Stimulated activated CD8-positive, alpha-beta memory T cell treated with anti-CD3 and anti-CD28 coated beads, Interleukin-12 subunit alpha, Interleukin-12 subunit beta, amount 100 ng/mL, for 4 hours (primary cell): ENCODE measurements around the gene XRN2.
A peak's percentile ranks its signal among the peaks of the same experiment; 100 is the strongest.

Source experiments
- DNase-seq: peaks from one replicate; pipeline ENCODE4 v3.0.0-alpha.2; 2020; ENCODE audit warnings: low read depth

XRN2 gene, protein sequence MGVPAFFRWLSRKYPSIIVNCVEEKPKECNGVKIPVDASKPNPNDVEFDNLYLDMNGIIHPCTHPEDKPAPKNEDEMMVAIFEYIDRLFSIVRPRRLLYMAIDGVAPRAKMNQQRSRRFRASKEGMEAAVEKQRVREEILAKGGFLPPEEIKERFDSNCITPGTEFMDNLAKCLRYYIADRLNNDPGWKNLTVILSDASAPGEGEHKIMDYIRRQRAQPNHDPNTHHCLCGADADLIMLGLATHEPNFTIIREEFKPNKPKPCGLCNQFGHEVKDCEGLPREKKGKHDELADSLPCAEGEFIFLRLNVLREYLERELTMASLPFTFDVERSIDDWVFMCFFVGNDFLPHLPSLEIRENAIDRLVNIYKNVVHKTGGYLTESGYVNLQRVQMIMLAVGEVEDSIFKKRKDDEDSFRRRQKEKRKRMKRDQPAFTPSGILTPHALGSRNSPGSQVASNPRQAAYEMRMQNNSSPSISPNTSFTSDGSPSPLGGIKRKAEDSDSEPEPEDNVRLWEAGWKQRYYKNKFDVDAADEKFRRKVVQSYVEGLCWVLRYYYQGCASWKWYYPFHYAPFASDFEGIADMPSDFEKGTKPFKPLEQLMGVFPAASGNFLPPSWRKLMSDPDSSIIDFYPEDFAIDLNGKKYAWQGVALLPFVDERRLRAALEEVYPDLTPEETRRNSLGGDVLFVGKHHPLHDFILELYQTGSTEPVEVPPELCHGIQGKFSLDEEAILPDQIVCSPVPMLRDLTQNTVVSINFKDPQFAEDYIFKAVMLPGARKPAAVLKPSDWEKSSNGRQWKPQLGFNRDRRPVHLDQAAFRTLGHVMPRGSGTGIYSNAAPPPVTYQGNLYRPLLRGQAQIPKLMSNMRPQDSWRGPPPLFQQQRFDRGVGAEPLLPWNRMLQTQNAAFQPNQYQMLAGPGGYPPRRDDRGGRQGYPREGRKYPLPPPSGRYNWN

GRCh38 chr20:21303061-21303871, at the start of gene XRN2:
XRN2 (plus strand) TSS chr20:21303331; CDS start chr20:21303399, 68 bp downstream.
- peak; percentile 94 for DNase-seq

DNA sequence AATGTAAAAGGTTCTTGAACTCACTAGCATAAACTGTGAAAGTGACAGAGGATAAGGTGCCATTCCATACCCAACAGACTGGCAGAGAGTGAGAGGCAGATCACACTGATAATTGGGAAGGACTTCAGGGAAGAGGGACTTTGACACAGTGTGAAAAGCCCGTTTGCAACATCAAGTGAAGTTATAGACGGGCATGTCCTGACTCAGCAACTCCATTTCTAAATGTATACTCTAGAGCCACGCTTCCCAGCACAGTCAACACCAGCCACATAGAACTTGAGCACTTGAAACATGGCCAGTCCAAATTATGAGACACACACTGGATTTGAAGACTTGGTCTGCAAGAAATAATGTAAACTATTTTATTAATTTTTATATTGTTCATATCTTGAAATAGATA, 45.9 kb upstream of the XRN2 start:
- DNase-seq: no peak

DNA sequence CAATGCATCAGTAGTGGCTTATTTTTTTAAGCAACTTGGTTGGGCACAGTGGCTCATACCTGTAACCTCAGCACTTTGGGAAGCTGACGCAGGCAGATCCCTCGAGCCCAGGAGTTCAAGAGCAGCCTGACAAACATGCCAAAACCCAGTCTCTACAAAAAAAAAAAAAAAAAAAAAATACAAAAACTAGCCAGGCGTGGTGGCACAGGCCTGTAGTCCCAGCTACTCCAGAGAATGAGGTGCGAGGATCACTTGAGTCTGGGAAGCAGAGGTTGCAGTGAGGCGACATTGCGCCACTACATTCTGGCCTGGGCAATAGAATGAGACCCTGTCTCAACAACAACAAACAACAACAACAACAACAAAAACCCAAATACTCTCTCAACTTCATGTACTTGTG, 44.7 kb upstream of the XRN2 start:
- no peak for DNase-seq

- DNase-seq: no peak
Observed at GRCh38 chr20:21259346-21259745, 43.8 kb upstream of the XRN2 start.

DNA sequence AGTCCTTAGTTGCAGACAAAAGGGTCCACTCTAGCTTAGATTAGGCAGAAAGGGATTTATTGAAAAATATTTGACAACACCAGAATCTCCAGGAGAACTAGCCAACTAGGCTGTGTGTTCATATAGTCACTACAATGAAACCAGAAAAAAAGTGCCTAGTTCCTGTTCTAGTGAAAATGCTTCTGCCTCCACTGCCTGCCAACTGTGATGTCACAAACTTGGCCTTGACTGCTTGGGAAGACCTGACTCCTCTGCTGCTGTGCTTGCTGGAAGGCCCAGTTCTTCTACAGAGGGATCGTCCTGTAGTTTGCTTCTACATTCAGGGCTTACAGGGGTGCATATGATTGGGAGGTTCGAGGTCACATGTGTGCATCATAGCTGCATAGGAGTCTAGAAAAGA, 40.3 kb upstream of the XRN2 start:
- DNase-seq: no peak

DNA sequence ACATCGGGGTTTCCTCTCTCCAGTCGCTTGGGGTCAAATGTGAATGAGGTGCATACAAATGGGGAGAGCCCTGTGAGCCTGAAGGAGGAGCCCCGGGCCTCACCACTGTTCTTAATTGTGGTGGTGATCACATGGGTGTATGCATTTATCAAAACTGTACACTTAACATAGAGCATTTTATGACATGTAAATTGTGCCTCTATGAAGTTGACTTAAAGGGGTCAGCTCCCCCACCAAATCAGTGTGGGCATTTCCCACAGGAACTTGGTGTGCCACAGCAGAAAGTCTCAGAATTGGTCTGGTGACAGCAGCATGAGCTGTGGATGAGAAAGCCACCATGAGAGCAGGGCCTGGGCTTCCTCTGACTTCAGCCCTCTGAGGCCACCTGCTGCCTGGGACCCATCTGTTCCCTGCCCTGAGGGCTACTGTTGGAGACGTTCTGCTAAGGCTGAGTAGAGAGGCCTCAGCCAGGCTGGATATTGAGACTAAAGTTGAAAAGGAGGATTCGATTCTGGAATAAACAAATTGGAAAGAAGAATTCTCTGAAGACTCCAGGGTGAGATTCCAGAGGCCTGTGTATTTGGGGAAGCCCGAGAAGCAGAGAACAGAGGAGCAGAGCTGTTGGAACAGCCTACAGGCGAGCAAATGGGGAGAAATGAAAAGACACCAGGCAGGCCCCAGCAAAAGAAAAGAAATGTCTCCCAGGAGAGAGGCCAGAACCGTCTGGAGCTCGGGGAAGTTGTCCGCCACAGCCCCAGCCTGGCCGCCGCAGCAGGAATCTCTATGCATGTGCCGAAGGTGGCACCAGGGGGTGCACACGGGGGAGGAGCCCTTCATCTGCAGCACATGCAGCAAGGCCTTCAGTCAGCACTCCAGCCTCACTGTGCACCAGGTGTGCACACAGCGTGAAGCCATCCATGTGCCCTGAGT, 37.6 kb upstream of the XRN2 start:
- DNase-seq: no peak

DNA sequence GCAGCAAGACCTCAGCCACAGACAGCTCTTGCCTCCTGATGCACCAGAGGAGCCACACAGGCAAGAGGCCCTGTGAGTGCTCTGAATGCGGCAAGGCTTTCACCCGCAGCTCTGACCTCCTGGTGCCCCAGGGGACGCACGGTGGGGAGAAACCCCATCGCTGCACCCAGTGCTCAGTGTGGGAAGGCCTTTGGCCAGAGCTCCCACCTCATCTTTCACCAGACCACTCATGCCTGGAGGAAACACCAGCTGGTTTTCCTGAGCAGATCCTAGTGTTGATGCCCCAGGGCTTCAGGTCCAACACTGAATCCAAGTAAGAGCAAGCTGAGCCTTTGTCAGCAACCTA, 37.0 kb upstream of the XRN2 start:
- no peak for DNase-seq

- no peak for DNase-seq
Observed at GRCh38 chr20:21269772-21270171, 33.4 kb upstream of the XRN2 start.

DNA sequence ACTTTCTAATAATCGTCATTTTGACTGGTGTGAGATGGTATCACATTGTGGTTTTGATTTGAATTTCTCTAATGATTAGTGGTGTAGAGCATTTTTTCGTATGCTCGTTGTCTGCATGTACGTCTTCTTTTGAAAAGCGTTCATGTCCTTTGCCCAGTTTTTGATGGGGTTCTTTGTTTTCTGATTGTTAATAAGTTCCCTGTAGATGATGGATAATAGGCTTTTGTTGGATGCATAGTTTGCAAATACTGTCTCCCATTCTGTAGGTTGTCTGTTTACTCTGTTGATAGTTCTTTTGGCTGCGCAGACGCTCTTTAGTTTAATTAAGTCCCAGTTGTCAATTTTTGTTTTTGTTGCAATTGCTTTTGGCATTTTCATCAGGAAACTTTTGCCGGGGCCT, 32.3 kb upstream of the XRN2 start:
- no peak for DNase-seq

GRCh38 chr20:21272279-21272678, 30.9 kb upstream of the XRN2 start:
- DNase-seq: no peak

DNA sequence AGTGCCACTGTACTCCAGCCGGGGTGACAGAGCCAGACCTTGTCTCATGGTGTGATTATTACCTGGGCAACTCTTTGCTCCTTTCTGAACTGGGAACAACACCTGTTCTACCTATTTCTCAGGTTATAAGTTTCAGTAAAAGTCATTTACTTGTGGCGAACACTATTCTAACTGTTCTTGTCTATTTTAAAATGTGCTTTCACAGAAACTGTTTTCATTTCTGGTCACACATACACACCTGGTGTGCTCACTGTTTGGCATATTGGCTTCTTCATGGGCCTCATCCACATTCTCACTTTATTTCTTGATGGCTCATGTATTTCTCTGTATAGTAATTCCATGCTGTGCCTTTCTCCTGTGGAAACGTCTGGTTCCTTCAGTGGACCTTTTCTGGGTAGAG, 30.5 kb upstream of the XRN2 start:
- no peak for DNase-seq

GRCh38 chr20:21273755-21274386, 29.3 kb upstream of the XRN2 start:
- no peak for DNase-seq

DNA sequence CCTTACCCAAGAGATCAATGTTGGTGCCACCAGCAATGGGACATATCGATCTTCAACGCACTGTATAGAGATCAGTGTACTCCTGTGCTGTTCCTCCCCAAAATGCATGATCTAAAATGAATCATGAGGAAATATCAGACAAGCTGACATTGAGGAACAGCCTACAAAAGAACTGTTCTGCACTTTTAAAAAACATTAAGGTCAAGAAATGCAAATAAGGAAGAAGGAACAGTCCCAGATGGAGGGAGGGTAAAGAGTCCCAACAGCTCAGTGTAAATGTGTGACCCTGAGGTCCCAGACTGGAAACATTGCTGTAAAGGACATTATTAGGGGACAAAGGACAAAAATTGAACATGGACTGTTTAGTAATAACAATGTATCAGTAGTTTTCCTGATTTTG, 24.3 kb upstream of the XRN2 start:
- no peak for DNase-seq

GRCh38 chr20:21279706-21280521, 23.2 kb upstream of the XRN2 start:
- DNase-seq: no peak

- no peak for DNase-seq
Observed at GRCh38 chr20:21280522-21281016, 22.6 kb upstream of the XRN2 start.

GRCh38 chr20:21286775-21287174, 16.4 kb upstream of the XRN2 start:
- no peak for DNase-seq

DNA sequence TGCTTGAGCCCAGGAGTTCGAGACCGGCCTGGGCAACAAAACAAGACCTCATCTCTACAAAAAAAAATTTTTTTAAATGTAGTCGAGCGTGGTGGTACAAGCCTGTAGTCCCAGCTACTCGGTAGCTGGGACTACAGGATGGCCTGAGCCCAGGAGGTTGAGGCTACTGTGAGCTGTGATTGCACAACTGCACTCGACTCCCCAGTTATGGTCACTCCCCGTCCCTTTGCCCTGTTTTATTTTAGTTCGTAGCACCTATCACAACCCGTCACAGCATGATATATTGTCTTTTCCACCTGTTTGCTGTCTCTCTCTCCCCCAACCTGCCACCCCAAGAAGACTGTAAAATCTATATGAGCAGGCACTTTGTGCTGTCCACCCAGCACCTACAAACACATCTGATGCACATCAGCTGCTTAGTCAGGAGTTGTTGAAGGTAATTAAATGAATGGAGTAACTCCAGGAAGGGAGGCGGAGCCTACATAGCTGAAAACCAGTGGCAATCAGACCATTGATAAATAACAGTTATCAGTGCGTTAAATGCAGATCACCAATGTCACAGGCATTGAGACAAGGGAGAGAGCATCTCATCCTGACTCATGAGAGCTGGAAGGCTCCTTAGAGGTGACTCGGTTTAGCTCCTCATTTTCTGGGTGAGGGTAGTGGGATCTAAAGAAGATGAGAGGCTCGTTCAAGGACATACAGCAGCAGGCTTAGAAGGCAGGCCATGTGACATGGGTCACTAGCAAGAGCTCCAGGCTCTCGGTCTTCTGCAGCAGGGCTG, 14.4 kb upstream of the XRN2 start:
- no peak for DNase-seq

GRCh38 chr20:21289651-21290050, 13.5 kb upstream of the XRN2 start:
- DNase-seq: no peak

GRCh38 chr20:21291026-21291425, 12.1 kb upstream of the XRN2 start:
- DNase-seq: no peak
